T-helper 17 cell (primary cell): ENCODE results near the gene SHISAL1. TPM values are rescaled to one million over a fixed set of nuclear protein-coding genes. Genes with fewer than 3 reads are reported as not detected.
"Not testable (repeated sequence)": the region's sequence is repeated elsewhere in the genome, so short reads cannot be mapped to it uniquely, and the experiment has no call there.

Experiments
- ATAC-seq: fragments of 150-1000 bp; cut with Tn5 transposase; 2 replicates; pipeline ENCODE4 v1.10.0; 2021; ENCODE audit warnings: mild to moderate bottlenecking, moderate library complexity
- DNase-seq, 3 donors: peaks; one replicate each; pipeline versions ENCODE4 v3.0.0 to v3.0.0-alpha.2; 2020 to 2021
- H3K9me3 ChIP-seq: one replicate; pipeline ENCODE4 v1.7.0; 2013; ENCODE audit warnings: low read length, mild to moderate bottlenecking; ENCODE audit not compliant: control insufficient read depth, poor library complexity, severe bottlenecking
- H3K27ac Mint-ChIP-seq: one replicate; pipeline ENCODE4 v1.8.0; 2022; ENCODE audit warnings: mild to moderate bottlenecking, moderate library complexity, mixed read lengths
- H3K27me3 Mint-ChIP-seq: one replicate; pipeline ENCODE4 v1.8.0; 2022; ENCODE audit warnings: mixed read lengths
- H3K36me3 Mint-ChIP-seq: one replicate; pipeline ENCODE4 v1.8.0; 2022; ENCODE audit warnings: low read depth, mixed read lengths
- H3K4me1 Mint-ChIP-seq: one replicate; pipeline ENCODE4 v1.8.0; 2022; ENCODE audit warnings: mild to moderate bottlenecking, mixed read lengths
- H3K4me3 Mint-ChIP-seq: one replicate; pipeline ENCODE4 v1.8.0; 2022; ENCODE audit warnings: mild to moderate bottlenecking, moderate library complexity, mixed read lengths
- total RNA-seq, 4 donors: library from RNA in 2 of 4; stranded (reverse) in 2 of 4; gene quantifications; one replicate each; pipeline ENCODE4 v1.2.3 and lab custom pipeline; 2022 to 2026

SHISAL1 gene
- total RNA-seq, 2 donors from 2014 or later: not detected

DNA sequence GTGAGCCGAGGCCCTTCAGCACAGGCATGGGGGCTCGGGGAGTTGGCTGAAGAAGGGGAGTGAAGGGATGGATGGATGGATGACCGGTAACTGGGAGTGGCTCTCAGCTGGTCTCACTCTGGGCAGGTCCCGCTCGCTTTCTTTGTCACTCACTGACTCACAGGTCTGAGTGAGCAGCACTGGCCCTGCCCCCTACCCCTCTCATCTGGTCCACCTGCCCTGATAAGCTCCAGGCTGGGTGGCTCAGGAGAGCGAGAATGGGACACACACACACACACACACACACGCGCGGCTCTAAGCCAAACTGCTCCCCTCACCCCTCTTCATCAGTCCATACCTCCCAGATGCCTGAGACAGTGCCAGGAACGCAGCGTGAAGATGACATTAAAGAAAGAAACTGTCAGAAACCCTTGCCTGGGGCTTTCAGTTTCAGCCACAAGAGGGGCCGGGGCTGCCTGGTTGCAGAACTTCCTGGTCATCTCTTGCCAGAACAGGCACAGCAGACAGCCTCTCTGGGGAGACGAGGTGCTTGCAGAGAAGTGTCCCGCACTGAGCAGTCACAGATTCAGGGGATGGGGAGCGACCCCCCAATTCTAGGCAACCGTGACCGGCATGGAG lies 16.5 kb upstream of the SHISAL1 start:
- no peak overlapping the region for H3K27ac Mint-ChIP-seq
- peaks cover 60% of the 10 kb centered on the region for H3K27me3 Mint-ChIP-seq
- peaks cover 16% of the 10 kb centered on the region for H3K4me1 Mint-ChIP-seq
- H3K9me3 ChIP-seq: no peaks in the 10 kb centered on the region
- H3K4me3 Mint-ChIP-seq: peak overlapping the region; percentile 56
- DNase-seq: no peak
- peaks cover 5% of the 10 kb centered on the region for H3K36me3 Mint-ChIP-seq
- ATAC-seq: no peak

DNA sequence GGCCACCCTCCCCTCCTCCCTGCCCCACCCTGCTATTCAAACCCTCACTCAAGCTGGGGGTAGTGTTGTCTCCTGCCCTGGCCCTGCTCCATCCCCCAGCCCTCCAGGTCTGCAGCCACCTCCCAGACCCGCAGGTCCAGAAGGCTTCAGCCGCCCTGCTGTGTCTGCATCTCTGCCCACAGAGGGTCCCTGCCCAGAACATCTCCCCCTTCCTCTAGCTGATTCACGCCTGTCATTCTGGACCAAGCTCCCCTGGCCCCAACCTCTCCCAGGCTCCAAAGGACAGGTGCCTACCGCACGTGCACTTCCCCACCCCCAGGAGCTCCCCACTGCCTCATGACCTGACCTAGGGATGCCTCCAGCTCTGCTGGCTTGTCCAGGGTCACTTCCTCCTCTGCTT lies 16.0 kb upstream of the SHISAL1 start:
- DNase-seq (no peak), ATAC-seq (no peak)
- Mint-ChIP-seq H3K4me3 (no peak overlapping the region), H3K27me3 (peaks cover 63% of the 10 kb centered on the region), H3K4me1 (peaks cover 16% of the 10 kb centered on the region), H3K27ac (no peak overlapping the region), H3K36me3 (peaks cover 5% of the 10 kb centered on the region)
- no peaks in the 10 kb centered on the region for H3K9me3 ChIP-seq

DNA sequence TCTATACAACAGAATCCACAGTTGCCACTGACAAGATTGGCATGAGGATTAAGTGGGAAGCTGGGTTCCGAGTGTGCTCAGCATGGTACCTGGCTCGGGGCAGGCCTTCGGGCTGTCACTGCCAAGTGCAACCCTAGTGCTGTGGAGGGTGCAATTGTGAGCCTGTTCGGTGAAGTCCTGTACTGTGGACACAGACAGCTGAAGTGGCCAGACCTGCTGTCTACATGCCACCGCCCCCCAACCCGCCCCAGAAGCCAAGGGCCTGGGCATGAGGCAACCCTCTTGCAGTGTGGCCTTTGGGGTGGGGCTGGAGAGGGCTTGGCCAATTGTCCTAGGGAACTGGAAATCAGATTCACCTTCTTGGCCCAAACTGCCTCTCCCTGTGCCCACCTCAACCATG lies 15.6 kb upstream of the SHISAL1 start:
- Mint-ChIP-seq H3K27ac (no peak overlapping the region), H3K4me1 (peaks cover 16% of the 10 kb centered on the region), H3K36me3 (peaks cover 5% of the 10 kb centered on the region), H3K27me3 (peaks cover 63% of the 10 kb centered on the region), H3K4me3 (no peak overlapping the region)
- DNase-seq: no peak
- ATAC-seq: no peak
- H3K9me3 ChIP-seq: no peaks in the 10 kb centered on the region

DNA sequence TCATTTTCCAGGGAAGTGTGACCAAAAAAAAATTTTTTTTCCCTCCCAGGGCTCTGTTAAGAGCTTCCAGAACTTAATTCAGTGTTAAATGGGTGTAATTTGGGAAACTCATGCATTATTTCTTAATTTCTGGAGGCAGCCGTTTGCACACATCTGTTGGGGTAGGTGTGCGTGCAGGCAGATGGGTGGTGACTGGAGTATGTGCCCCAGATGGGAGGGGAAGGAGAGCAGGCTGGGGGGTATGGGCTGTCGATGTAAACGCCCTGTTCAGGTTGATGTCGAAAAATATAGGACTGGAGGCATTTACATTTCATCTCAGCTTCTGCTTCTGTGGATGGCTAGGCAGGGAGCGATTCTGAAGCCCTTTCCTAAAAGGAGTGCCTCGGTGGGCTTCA lies 13.7 kb upstream of the SHISAL1 start:
- Mint-ChIP-seq H3K27ac (peak overlapping the region; percentile 59), H3K27me3 (peaks cover 57% of the 10 kb centered on the region), H3K4me1 (peaks cover 12% of the 10 kb centered on the region), H3K36me3 (peaks cover 3% of the 10 kb centered on the region), H3K4me3 (peak overlapping the region; percentile 82)
- no peak for DNase-seq
- H3K9me3 ChIP-seq: no peaks in the 10 kb centered on the region
- no peak for ATAC-seq

DNA sequence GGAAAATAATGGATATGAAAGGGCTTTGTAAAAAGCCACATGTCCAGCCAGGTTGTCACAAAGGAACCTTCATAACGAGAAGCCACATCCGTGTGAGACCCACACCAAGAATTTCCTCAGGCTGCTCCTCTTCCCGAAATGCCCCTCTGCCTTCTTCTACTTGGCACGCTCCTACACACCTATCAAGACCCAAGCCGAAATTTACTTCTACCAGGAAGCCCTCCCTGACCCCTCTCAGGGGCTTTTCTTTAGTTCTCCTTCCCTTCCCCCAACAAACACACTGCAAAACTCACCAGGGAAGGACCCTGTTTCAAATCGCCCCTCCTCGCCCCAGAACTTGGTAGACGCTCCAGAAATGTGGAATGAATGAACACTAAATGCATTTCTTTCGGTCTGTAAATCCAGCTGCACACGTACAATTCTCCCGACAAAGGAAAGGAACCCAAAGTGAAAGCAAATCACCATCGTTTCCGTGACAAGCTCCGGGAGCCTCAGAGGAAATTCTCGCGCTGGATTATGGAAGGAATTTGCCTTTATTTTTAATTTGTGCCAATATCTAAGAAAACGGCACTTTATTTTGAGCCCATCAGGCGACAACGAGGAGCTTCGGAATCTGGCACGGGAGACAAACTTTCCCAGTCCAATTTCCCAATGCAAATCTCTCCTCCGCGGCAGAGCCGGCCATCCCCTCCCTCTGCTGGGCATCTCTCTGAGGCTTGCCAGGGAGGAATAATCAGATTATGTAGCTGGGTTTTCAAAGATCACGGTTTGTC lies 13.2 kb upstream of the SHISAL1 start:
- Mint-ChIP-seq H3K36me3 (peaks cover 3% of the 10 kb centered on the region), H3K4me1 (peaks cover 14% of the 10 kb centered on the region), H3K27me3 (peaks cover 57% of the 10 kb centered on the region), H3K4me3 (peak overlapping the region; percentile 82), H3K27ac (peak overlapping the region; percentile 59)
- no peak for DNase-seq
- H3K9me3 ChIP-seq: no peaks in the 10 kb centered on the region
- ATAC-seq: no peak

DNA sequence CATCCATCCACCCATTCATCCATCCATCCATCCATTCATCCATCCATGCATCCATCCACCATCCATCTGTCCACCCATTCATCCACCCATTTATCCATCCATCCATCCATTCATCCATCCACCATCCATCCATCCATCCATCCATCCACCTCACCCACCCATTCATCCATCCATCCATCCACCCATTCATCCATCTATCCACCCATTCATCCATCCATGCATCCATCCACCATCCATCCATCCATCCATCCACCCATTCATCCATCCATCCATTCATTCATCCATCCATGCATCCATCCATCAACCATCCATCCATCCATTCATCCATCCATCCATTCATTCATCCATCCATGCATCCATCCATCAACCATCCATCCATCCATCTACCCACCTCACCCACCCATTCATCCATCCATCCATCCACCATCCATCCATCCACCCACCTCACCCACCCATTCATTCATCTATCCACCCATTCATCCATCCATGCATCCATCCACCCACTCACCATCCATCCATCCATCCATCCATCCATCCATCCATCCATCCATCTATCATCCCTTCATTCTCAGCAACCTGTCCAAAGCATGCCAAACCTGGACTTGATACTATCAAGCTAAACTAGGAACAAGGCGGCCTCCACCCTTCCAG lies 10.5 kb upstream of the SHISAL1 start:
- Mint-ChIP-seq H3K4me1 (peaks cover 11% of the 10 kb centered on the region), H3K27me3 (peaks cover 35% of the 10 kb centered on the region)
- H3K27ac Mint-ChIP-seq, H3K9me3 ChIP-seq, DNase-seq, ATAC-seq, H3K36me3 Mint-ChIP-seq, H3K4me3 Mint-ChIP-seq: not testable (repeated sequence)

DNA sequence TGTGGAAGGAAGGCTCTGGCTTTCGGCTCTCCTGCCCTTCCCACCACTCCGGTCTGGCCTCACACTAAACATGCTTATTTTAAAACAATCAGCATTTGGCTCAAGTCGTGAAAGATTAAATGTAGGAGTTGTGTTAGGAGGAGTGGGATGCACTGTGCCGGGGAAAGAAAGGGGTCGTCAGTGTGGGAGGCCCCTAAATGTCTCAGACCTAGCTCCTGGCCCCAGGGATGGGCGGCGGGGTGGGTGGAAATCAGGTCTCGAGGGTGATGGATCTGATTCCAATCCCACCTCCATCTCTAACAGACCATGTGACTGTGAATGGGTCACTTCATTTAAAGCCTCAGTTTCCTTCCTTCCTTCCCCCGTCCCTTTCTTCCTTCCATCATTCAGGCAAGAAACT lies 6.9 kb upstream of the SHISAL1 start:
- Mint-ChIP-seq H3K4me1 (peaks cover 2% of the 10 kb centered on the region), H3K4me3 (no peak overlapping the region), H3K27ac (no peak overlapping the region), H3K36me3 (no peaks in the 10 kb centered on the region), H3K27me3 (peaks cover 7% of the 10 kb centered on the region)
- no peak for DNase-seq
- no peaks in the 10 kb centered on the region for H3K9me3 ChIP-seq
- ATAC-seq: no peak

DNA sequence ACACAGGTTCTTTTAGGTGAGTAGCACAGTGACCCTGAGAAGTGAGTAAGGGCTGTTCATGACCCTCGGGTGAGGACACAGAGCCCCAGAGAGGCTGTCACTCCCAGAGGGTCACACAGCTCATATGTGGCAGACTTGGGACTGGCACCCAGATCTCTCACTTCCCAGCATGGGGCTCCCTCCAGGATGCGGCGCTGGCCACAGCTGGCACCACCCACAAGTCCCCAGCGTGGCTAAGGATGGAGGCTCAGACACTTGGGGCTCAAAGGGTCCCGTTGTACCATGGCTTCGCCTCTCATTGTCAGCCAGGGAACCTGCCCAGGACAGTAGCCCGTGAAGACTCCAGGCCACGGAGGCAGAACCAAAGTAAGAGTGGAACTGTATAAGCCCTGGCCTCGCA lies 6.0 kb upstream of the SHISAL1 start:
- Mint-ChIP-seq H3K27ac (no peak overlapping the region), H3K4me1 (peaks cover 2% of the 10 kb centered on the region), H3K36me3 (no peaks in the 10 kb centered on the region), H3K4me3 (no peak overlapping the region), H3K27me3 (no peaks in the 10 kb centered on the region)
- H3K9me3 ChIP-seq: no peaks in the 10 kb centered on the region
- DNase-seq (no peak), ATAC-seq (no peak)

DNA sequence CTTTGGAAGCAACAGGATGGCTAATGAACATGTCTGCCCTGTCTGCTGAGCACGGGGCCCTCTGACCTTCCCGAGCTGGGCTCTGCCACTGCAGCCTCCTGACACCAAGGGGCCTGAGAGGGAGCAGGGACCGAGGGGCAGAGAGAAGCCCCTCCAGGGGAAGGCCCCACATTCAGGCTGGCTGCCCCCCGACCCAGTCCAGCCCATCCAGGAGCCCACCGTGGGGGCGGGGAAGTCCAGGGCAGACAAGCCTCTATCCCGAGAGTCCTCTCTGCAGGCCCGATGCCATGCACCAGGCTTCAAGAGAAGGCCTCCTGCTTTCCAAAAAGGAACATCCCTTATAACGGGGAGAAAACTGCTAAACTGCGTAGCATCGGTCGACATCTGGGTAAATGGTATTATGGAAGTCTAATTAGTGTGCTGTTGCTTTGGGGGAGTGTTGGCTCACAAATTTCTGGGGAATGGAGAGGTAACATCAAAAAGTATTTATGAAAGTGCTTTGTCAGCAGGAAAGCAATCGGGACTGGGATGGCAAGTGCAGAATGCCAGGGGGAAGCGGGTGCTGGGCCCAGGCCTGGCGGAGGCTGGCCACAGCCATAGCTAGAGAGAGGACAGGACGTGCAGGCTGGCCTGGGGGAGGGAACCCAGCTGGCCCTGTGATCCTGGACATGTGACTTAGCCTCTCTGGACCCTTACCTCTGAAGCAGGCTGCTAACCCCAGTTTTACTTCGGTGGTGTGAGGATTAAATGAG lies 5.3 kb upstream of the SHISAL1 start:
- no peaks in the 10 kb centered on the region for H3K27me3 Mint-ChIP-seq

DNA sequence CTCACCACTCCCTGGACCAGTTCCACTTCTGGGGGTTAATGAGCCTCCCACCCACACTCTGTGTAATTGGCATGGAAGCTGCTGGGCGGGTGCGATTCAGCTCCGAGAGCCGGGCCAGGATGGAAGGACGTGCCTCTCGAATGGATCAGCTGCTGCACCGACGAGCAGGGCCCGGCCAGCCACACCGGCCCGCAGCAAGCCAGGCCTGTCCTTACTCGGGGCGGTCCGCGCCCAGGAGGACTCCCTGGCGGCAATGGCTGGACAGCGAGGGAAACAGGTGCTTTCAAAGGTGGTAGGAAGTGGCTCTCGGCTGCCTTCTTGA lies 4.3 kb upstream of the SHISAL1 start:
- ATAC-seq: no peak
- no peak overlapping the region for H3K4me3 Mint-ChIP-seq
- no peak overlapping the region for H3K27ac Mint-ChIP-seq

More for the DNA sequence above, 5.3 kb upstream of the SHISAL1 start:
- ATAC-seq (no peak), DNase-seq (no peak)
- H3K4me1 Mint-ChIP-seq: peaks cover 2% of the 10 kb centered on the region
- H3K36me3 Mint-ChIP-seq: no peaks in the 10 kb centered on the region
- no peak overlapping the region for H3K4me3 Mint-ChIP-seq
- no peak overlapping the region for H3K27ac Mint-ChIP-seq
- no peaks in the 10 kb centered on the region for H3K9me3 ChIP-seq

DNA sequence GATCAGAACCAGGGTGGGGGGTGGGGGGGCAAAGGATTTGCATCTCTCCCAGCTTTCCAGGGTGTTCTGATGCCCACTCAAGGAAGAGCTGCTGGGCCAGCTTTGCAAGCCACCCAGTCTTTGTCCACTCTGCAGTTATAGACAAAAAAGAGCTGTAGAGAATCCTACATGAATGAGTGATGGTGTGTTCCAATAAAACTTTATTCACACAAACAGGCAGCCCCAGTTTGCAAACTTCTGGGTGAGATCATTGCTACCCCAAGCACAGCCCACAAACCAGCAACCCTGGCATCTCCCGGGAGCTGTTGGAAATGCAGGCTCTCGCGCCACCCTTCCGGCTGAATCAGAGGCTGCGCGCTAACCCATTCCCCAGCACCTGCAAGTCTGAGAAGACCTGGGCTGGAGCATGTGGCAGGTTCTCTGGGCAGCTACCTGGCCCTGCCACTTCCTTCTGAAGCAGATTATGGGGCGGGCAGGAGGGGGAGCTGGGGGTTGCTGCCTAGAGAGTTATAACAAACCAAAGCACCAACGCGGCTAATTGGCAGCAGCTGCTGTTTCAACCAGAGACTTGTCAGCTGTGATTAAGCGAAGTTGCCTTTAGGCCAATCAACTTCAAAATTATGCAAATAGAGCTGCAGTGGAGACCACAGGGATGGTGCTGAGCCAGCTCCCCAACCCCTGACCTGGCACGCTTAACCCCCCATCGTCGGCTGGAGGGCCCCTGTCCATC lies 3.8 kb upstream of the SHISAL1 start:
- DNase-seq (no peak), ATAC-seq (no peak)
- Mint-ChIP-seq H3K4me3 (no peak overlapping the region), H3K36me3 (no peaks in the 10 kb centered on the region), H3K4me1 (peaks cover 2% of the 10 kb centered on the region), H3K27me3 (peaks cover 8% of the 10 kb centered on the region), H3K27ac (no peak overlapping the region)
- no peaks in the 10 kb centered on the region for H3K9me3 ChIP-seq

More for the DNA sequence above, 4.3 kb upstream of the SHISAL1 start:
- Mint-ChIP-seq H3K27me3 (peaks cover 6% of the 10 kb centered on the region), H3K36me3 (no peaks in the 10 kb centered on the region), H3K4me1 (peaks cover 2% of the 10 kb centered on the region)
- DNase-seq: no peak
- H3K9me3 ChIP-seq: no peaks in the 10 kb centered on the region

DNA sequence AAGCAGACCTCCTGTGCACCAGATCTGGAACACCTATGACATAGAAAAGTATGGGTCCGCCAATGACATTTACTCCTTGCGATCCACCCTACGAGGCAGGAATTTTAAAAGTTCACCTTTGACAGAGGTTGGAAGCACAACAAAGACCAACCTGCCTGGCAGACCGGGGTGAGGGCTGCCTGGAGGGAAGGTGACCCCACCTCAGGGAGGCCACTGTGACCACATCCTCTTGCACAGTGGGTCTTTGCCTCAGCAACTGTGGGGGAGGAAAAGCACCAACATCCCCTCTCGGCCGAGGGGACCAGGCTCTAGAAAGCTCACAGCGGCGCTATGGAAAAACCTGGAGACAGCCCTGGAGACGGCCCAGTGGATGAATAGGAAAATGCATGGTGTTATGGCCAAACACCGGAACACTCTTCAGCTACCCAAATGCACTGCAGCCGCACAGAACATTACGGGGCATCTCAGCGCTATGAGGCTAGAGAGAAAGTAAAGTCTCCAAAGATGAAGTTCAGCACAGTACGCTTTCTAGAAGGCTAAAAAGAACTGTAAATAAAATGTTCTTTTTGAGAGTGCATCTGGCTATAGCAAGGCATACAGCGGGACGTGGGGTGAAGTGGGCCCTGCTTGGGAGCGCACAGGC lies 1.8 kb upstream of the SHISAL1 start:
- no peak for DNase-seq
- Mint-ChIP-seq H3K27me3 (peaks cover 8% of the 10 kb centered on the region), H3K36me3 (no peaks in the 10 kb centered on the region), H3K27ac (no peak overlapping the region), H3K4me1 (no peaks in the 10 kb centered on the region), H3K4me3 (no peak overlapping the region)
- no peak for ATAC-seq
- no peaks in the 10 kb centered on the region for H3K9me3 ChIP-seq
